Heart right ventricle (tissue), 16 donors: ENCODE measurements around the gene SAG. TPM values are rescaled to one million over a fixed set of nuclear protein-coding genes. Genes with fewer than 3 reads are reported as not detected.

ENCODE experiments used
- ATAC-seq, 8 donors: fragments of 200-7000 bp; cut with Tn5 transposase; one replicate each; pipeline ENCODE4 v1.9.1; 2020; ENCODE audit warnings: mild to moderate bottlenecking in 8 of 8, moderate library complexity in 8 of 8, moderate number of reproducible peaks in 1 of 8
- DNase-seq, 2 donors: peaks; one replicate each; pipeline ENCODE4 v3.0.0-alpha.2; 2020
- H3K27ac ChIP-seq, 10 donors: fragments of 200-600 bp; sonication (generic) in 2 of 10; one replicate each; pipeline versions ENCODE4 v1.5.0 to v1.8.0; 2020 to 2022; ENCODE audit warnings: mild to moderate bottlenecking in 3 of 10
- H3K27me3 ChIP-seq, 7 donors: fragments of 200-600 bp; one replicate each; pipeline ENCODE4 v1.8.0; 2021 to 2022; ENCODE audit warnings: mild to moderate bottlenecking in 2 of 7
- H3K36me3 ChIP-seq, 9 donors: fragments of 200-600 bp; sonication (generic) in 1 of 9; one replicate each; pipeline versions ENCODE4 v1.5.0 to v1.8.0; 2020 to 2022; ENCODE audit warnings: mild to moderate bottlenecking in 2 of 9
- H3K4me1 ChIP-seq, 9 donors: fragments of 200-600 bp; sonication (generic) in 1 of 9; one replicate each; pipeline versions ENCODE4 v1.5.0 to v1.8.0; 2020 to 2022; ENCODE audit warnings: mild to moderate bottlenecking in 4 of 9
- H3K4me3 ChIP-seq, 10 donors: fragments of 200-600 bp; sonication (generic) in 2 of 10; one replicate each; pipeline versions ENCODE4 v1.5.0 to v1.8.0; 2020 to 2022; ENCODE audit warnings: mild to moderate bottlenecking in 7 of 10, moderate library complexity in 2 of 10
- H3K9me3 ChIP-seq, 11 donors: fragments of 200-600 bp in 10 of 11; sonication (generic) in 2 of 11; one replicate each; pipeline versions ENCODE4 v1.5.0 to v1.8.0; 2013 to 2022; ENCODE audit warnings: mild to moderate bottlenecking in 2 of 11, control low read depth in 1 of 11, moderate library complexity in 1 of 11
- CTCF ChIP-seq, 9 donors: fragments of 200-600 bp; sonication (generic) in 2 of 9; IDR thresholded peaks; one replicate each; pipeline versions ENCODE4 v1.5.0 to v1.8.0; 2021 to 2022; ENCODE audit warnings: antibody characterized with exemption in 9 of 9, mild to moderate bottlenecking in 5 of 9, moderate library complexity in 1 of 9
- WGBS, 2 donors: extraction: QIAGEN DNeasy Blood & Tissue Kit; methylation state at CpG; one replicate each; pipeline ENCODE4 v1.1.7; 2013; ENCODE audit warnings: inconsistent platforms in 1 of 2; 5-methylcytosine and 5-hydroxymethylcytosine counted together
- intact Hi-C, 10 donors: fragments of 100-400 bp; cut with DNase I; formaldehyde crosslinking; loops; one replicate each; pipeline versions ENCODE4 v1.11.1 to v1.14.2; 2022
- polyA plus RNA-seq, 2 donors: library from polyadenylated mRNA; stranded (reverse); fragments of 200-250 nt; gene quantifications; one replicate each; pipeline ENCODE4 v1.2.3, GENCODE V29; 2013
- total RNA-seq, 10 donors: library from RNA; stranded (reverse); fragmentation: NEBNext Ultra II Directional in 3 of 10; extraction: Animal tissue kit (Norgen Biotek cat#: 25700) in 3 of 10; gene quantifications; one replicate each; pipeline versions ENCODE4 v1.2.1 to v1.2.4, GENCODE V29; 2021 to 2023
- donor health status: Arrhythmogenic right ventricular cardiomyopathy.
- donor health status: ischemic (EF 13 %, LVEDD 7.1; RV severe dilation, severe dysfunction).
- donor health status: healthy with polysubstance abuse.
- donor health status: DM: no; HTN: yes; CAD: no.
- donor health status: DM: no; HTN: no; CAD: no.
- donor health status: ischemic (EF 25% LVEDD 6.9; RV normal size, moderate dysfunction).
- donor health status: ischemic (EF 25% LVEDD 5.7; RV mildly dilated, moderate dysfunction).
- donor health status: healthy.
- donor health status: DM: yes; HTN: yes; CAD: no.
- donor health status: Ischemic cardiomyopathy.
- donor health status: ischemic (EF 35%, LVEDD 5.7; RV mildly dilated, moderate dysfunction).
- donor health status: nonischemic (EF 11% LVEDD 7.7; RV severe dilation, severe dysfunction).
- donor health status: DM: yes; HTN: yes; CAD: no.
- donor health status: PGD.
- donor health status: ischemic (EF 29% LVEDD 5.4; RV normal size, mild dysfunction).
- donor health status: nonischemic (EF 23%, LVEDD 6.1; RV moderate dilation, normal function).

SAG gene
- total and polyA plus RNA-seq, 12 donors: not detected

DNA sequence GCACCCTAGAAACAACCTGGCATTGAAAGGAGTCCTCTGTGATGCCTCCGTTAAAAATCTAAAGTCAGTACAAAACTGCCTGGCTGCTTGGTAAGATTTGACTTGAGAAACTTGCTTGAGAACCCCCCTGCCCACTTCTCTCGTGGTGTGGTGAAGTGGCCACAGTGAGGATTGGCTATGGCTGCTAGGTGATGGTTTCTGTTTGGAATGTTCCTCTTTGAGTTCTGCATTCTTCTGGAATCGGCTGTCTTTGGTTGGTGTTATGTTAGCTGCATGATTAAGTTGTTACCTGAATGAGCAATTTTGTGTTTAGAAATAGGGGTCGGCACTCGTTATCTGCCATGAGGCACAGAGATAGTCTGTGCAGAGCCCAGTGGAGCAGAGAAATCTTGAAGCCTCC, 21.7 kb upstream of the SAG start:
- intact Hi-C loops: loop anchor here in 1 of 10 donors (10.0 kb wide), 1 partner anchor 159 kb away; no protein-coding TSS in a partner anchor
- 82 to 84% methylated on average over 5 of the region's 5 CpGs for WGBS, 2 donors

GRCh38 chr2:233287871-233288270, 19.7 kb upstream of the SAG start:
- H3K9me3 ChIP-seq: no peaks in the 10 kb centered on the region
- H3K4me3 ChIP-seq: no peak overlapping the region
- H3K36me3 ChIP-seq: peaks cover 0 to 100% (median 61%) of the 10 kb centered on the region in 9 donors
- H3K27ac ChIP-seq: no peak overlapping the region
- no peak for TF ChIP-seq CTCF (IDR thresholded peaks at IDR 0.05)
- no peaks in the 10 kb centered on the region for H3K27me3 ChIP-seq
- ATAC-seq (no peak), DNase-seq (no peak)
- H3K4me1 ChIP-seq: peaks cover 0 to 7% (median 0%) of the 10 kb centered on the region in 9 donors
- 95 to 98% methylated on average over 6 of the region's 6 CpGs for WGBS, 2 donors
- intact Hi-C loops: loop anchor here in 1 of 10 donors (10.0 kb wide), 1 partner anchor 157 kb away; no protein-coding TSS in a partner anchor

More for the DNA sequence above, 21.7 kb upstream of the SAG start:
- no peak for TF ChIP-seq CTCF (IDR thresholded peaks at IDR 0.05)
- Histone ChIP-seq H3K9me3 (no peaks in the 10 kb centered on the region), H3K27me3 (no peaks in the 10 kb centered on the region), H3K4me1 (peaks cover 0 to 7% (median 0%) of the 10 kb centered on the region in 9 donors), H3K36me3 (peaks cover 0 to 100% (median 60%) of the 10 kb centered on the region in 9 donors), H3K4me3 (no peak overlapping the region), H3K27ac (no peak overlapping the region)
- no peak for ATAC-seq
- no peak for DNase-seq

DNA sequence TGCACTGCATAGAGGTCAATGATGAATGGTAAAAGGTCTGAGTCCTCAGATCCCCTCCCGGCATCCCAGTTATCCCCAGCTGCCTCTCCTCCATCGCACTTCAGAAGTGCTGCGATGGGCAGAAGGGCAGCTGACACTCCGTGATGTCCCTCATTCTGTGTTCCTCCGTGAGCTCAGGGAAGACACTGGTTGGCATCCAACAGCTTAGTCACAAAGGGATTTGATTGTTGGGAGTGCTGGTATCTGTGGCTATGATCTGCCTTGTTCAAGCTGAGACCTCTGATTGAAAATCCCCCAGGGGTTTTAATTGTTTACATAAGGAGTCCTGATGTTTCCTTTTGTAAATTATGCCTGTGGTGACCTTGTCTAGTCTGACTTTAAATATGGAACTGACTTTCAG, 19.0 kb upstream of the SAG start:
- H3K36me3 ChIP-seq: peaks cover 0 to 100% (median 63%) of the 10 kb centered on the region in 9 donors
- ATAC-seq: no peak

DNA sequence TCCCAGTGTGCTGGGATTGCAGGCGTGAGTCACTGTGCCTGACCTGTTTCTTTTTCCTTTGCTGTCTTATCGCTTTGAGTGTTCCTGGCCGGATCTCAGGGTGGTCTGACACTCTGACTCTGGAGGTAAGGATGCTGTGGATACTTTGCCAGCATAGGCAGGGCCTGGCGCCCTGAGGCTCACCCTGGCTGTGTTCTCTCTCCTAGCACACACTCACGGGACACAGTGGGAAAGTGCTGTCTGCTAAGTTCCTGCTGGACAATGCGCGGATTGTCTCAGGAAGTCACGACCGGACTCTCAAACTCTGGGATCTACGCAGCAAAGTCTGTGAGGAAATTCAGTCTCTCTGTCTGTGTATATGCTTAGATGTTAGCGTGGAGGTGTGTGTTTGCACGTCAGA, 18.0 kb upstream of the SAG start:
- Histone ChIP-seq H3K27me3 (no peaks in the 10 kb centered on the region), H3K36me3 (peaks cover 0 to 100% (median 64%) of the 10 kb centered on the region in 9 donors), H3K4me3 (no peak overlapping the region), H3K4me1 (peaks cover 0 to 7% (median 0%) of the 10 kb centered on the region in 9 donors), H3K9me3 (no peaks in the 10 kb centered on the region), H3K27ac (no peak overlapping the region)
- ATAC-seq (no peak), DNase-seq (no peak)
- 87 to 92% methylated on average over 12 of the region's 12 CpGs for WGBS, 2 donors
- TF ChIP-seq CTCF (IDR thresholded peaks at IDR 0.05): no peak
- intact Hi-C loops: loop anchor here in 2 of 10 donors (10.0 kb wide), 1 partner anchor 155 kb away; no protein-coding TSS in a partner anchor

More for the DNA sequence above, 19.0 kb upstream of the SAG start:
- WGBS, 2 donors: 73 to 75% methylated on average over 5 of the region's 5 CpGs
- no peak overlapping the region for H3K27ac ChIP-seq
- no peak overlapping the region for H3K4me3 ChIP-seq
- DNase-seq: no peak
- no peaks in the 10 kb centered on the region for H3K27me3 ChIP-seq
- peaks cover 0 to 7% (median 0%) of the 10 kb centered on the region in 9 donors for H3K4me1 ChIP-seq
- no peak for TF ChIP-seq CTCF (IDR thresholded peaks at IDR 0.05)
- intact Hi-C loops: loop anchor here in 1 of 10 donors (10.0 kb wide), 1 partner anchor 156 kb away; no protein-coding TSS in a partner anchor
- H3K9me3 ChIP-seq: no peaks in the 10 kb centered on the region
